Panc1 (cell line): ENCODE data around the gene PIH1D1. TPM values are rescaled to one million over a fixed set of nuclear protein-coding genes. Genes with fewer than 3 reads are reported as not detected.
A peak's percentile ranks its signal among the peaks of the same experiment; 100 is the strongest.

Experiments
- ATAC-seq: fragments of 200-7000 bp; cut with Tn5 transposase; 2 replicates; pipeline ENCODE4 v1.9.1; 2020; ENCODE audit warnings: mild to moderate bottlenecking, moderate library complexity
- BruUV-seq: library from RNA; stranded (reverse); fragments of 400-500 nt; replicated peaks from 2 replicates; lab custom pipeline; 2021; lab: Mats Ljungman, UMichigan
- CTCF ChIA-PET: fragments of 300-600 bp; sonication (Branson Sonifier 250); formaldehyde crosslinking; loops from one replicate; lab custom pipeline; 2022; ENCODE audit warnings: antibody characterized with exemption; lab: Charles Lee
- POLR2A ChIA-PET: fragments of 300-600 bp; sonication (Branson Sonifier 250); formaldehyde crosslinking; loops from one replicate; lab custom pipeline; 2022; ENCODE audit warnings: antibody characterized with exemption; lab: Charles Lee
- DNase-seq: peaks from one replicate; pipeline ENCODE4 v3.0.0-alpha.2; 2010; ENCODE audit warnings: low read depth, low spot score
- H3K27ac ChIP-seq: 2 replicates; pipeline ENCODE4 v1.5.1; 2011; ENCODE audit warnings: mild to moderate bottlenecking, low read length, inconsistent platforms
- H3K27me3 ChIP-seq: fragments of 200-500 bp; sonication (Bioruptor generic); 2 replicates; pipeline ENCODE4 v1.6.0; 2014; ENCODE audit warnings: low read length, inconsistent platforms; ENCODE audit not compliant: control insufficient read depth, insufficient read depth
- H3K36me3 ChIP-seq: fragments of 200-500 bp; sonication (Bioruptor generic); 2 replicates; pipeline ENCODE4 v1.5.1; 2014; ENCODE audit warnings: inconsistent platforms, mild to moderate bottlenecking, low read length, moderate library complexity; ENCODE audit not compliant: control insufficient read depth, insufficient read depth
- H3K4me1 ChIP-seq: 2 replicates; pipeline ENCODE4 v1.5.1; 2011; ENCODE audit warnings: inconsistent platforms, mild to moderate bottlenecking, low read length, moderate library complexity; ENCODE audit not compliant: control insufficient read depth, insufficient read depth
- H3K4me3 ChIP-seq, 2 experiments: 2 replicates each; pipeline ENCODE4 v1.5.1; 2011 to 2012; ENCODE audit warnings: low read depth in 2 of 2, low read length in 2 of 2, mild to moderate bottlenecking in 2 of 2, inconsistent platforms in 1 of 2, moderate library complexity in 1 of 2
- H3K9me3 ChIP-seq: fragments of 200-500 bp; sonication (Bioruptor generic); 2 replicates; pipeline ENCODE4 v1.5.1; 2014; ENCODE audit warnings: low read depth, mild to moderate bottlenecking, inconsistent platforms, low read length, moderate library complexity; ENCODE audit not compliant: control insufficient read depth, insufficient read depth
- REST ChIP-seq, 2 experiments: IDR thresholded peaks; 2 replicates each; pipeline ENCODE4 v1.6.1; 2011 to 2012; ENCODE audit warnings: low read depth in 2 of 2, control low read depth in 1 of 2, low read length in 1 of 2, mild to moderate bottlenecking in 1 of 2, moderate library complexity in 1 of 2; ENCODE audit not compliant: insufficient read depth in 1 of 2
- SIN3A ChIP-seq: IDR thresholded peaks from 2 replicates; pipeline ENCODE4 v1.6.1; 2012; ENCODE audit warnings: low read depth, mild to moderate bottlenecking, low read length, moderate library complexity, borderline replicate concordance; ENCODE audit not compliant: insufficient read depth
- TCF7L2 ChIP-seq: IDR thresholded peaks from 2 replicates; pipeline ENCODE4 v1.6.1; 2011; ENCODE audit warnings: mild to moderate bottlenecking, low read depth, low read length, inconsistent platforms
- in situ Hi-C: cut with HindIII; loops from 2 replicates; pipeline ENCODE4 v1.10.0; 2016; ENCODE audit warnings: low sequenced_read_pairs, low pct_unique_long_range_greater_than_20kb
- intact Hi-C: fragments of 100-400 bp; cut with micrococcal nuclease; formaldehyde crosslinking; loops from one replicate; pipeline ENCODE4 v1.10.0; 2022; ENCODE audit not compliant: unreplicated experiment
- total RNA-seq: library from RNA; stranded (reverse); gene quantifications from one replicate; pipeline ENCODE4 v1.2.1, GENCODE V29; 2021; ENCODE audit not compliant: unreplicated experiment

The PIH1D1 gene
- total RNA-seq, 1 experiment from 2014 or later, result 78.5 TPM

GRCh38 chr19:49497047-49497788, 45.6 kb upstream of the PIH1D1 start:
- DNase-seq (no peak), ATAC-seq (no peak)
- TF ChIP-seq SIN3A (no peak), TCF7L2 (peak; percentile 52; the same call in 1 of the 2 replicates)
- POLR2A ChIA-PET, result no interaction called here
- CTCF ChIA-PET, result no interaction called here
- intact Hi-C loops, result no loop called here
- H3K9me3 ChIP-seq, result no peaks in the 10 kb centered on the region
- peaks cover 21% of the 10 kb centered on the region for H3K36me3 ChIP-seq
- in situ Hi-C loops, result no loop called here
- H3K27ac ChIP-seq, result peak overlapping the region; percentile 99
- H3K27me3 ChIP-seq, result no peaks in the 10 kb centered on the region
- peaks cover 17% of the 10 kb centered on the region for H3K4me1 ChIP-seq
- BruUV-seq, result no TSS peak
- H3K4me3 ChIP-seq, result peak overlapping the region; percentile 99 to 100

- no peak for ATAC-seq
- in situ Hi-C loops, result no loop called here
Measured at GRCh38 chr19:49496574-49497008, 45.0 kb upstream of the PIH1D1 start.

More at GRCh38 chr19:49496574-49497008, 45.0 kb upstream of the PIH1D1 start:
- TF ChIP-seq REST (IDR thresholded peaks at IDR 0.05; ENCODE audit: insufficient read depth in 1 of 2, low read depth in 2 of 2, low read length in 1 of 2), result no peak
- Histone ChIP-seq H3K27ac (peak overlapping the region; percentile 99), H3K27me3 (no peaks in the 10 kb centered on the region), H3K4me1 (peaks cover 17% of the 10 kb centered on the region), H3K9me3 (no peaks in the 10 kb centered on the region), H3K4me3 (peak overlapping the region; percentile 99 to 100), H3K36me3 (peaks cover 22% of the 10 kb centered on the region)
- ChIA-PET CTCF (no interaction called here), POLR2A (no interaction called here)
- no peak for DNase-seq
- intact Hi-C loops, result no loop called here
- TSS peak; percentile 89 for BruUV-seq
